ENCODE data around the gene SSBP3.

DNA sequence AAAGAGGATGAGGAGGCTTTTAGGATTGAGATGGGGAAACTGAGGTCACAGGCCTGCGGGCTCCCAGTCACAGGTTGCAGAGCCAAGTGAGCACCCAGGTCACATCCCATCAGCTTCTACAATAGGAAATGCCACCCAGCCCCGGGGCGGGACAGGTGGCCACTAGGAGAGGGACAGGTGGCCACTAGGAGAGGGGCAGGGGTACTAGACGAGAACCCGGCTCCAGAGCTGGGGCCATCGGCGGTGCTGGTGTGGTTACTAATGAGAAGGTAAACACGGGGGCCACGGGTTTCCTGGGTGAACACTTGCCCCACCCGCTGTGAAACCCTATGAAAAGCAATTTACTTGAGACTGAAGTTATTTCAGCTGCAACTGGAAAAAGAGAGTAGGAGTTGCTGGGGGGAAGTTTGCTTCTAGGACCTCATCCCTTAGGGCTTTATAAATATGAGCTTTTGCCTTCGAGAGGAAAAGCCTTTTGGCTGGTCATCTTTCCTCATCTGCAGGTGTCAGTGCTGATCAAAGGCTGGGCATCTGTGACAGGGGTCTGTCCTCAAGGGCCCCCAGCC is 153.7 kb downstream of the SSBP3 start:
- TF ChIP-seq, protein P1, sequence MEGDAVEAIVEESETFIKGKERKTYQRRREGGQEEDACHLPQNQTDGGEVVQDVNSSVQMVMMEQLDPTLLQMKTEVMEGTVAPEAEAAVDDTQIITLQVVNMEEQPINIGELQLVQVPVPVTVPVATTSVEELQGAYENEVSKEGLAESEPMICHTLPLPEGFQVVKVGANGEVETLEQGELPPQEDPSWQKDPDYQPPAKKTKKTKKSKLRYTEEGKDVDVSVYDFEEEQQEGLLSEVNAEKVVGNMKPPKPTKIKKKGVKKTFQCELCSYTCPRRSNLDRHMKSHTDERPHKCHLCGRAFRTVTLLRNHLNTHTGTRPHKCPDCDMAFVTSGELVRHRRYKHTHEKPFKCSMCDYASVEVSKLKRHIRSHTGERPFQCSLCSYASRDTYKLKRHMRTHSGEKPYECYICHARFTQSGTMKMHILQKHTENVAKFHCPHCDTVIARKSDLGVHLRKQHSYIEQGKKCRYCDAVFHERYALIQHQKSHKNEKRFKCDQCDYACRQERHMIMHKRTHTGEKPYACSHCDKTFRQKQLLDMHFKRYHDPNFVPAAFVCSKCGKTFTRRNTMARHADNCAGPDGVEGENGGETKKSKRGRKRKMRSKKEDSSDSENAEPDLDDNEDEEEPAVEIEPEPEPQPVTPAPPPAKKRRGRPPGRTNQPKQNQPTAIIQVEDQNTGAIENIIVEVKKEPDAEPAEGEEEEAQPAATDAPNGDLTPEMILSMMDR (IDR thresholded peaks at IDR 0.05) = no peak
- no peak for TF ChIP-seq EP300 (IDR thresholded peaks at IDR 0.05)
- no peak for TF ChIP-seq POLR2A (IDR thresholded peaks at IDR 0.05)

All from tibial nerve (tissue), 4 donors.